ENCODE results near the gene RRBP1.

Gene RRBP1

GRCh38 chr20:17706632-17707031, 24.6 kb upstream of the RRBP1 start:
- no peaks in the 10 kb centered on the region for H4K20me1 ChIP-seq (ENCODE audit: insufficient read depth, low read length)
- H3K9me3 ChIP-seq (replicated peaks; ENCODE audit: insufficient read depth, low read length) = no peaks in the 10 kb centered on the region
- H3K4me1 ChIP-seq (ENCODE audit: low read length) = peaks cover 25% of the 10 kb centered on the region
- no peak for DNase-seq
- H3K9ac ChIP-seq (ENCODE audit: low read length) = no peak overlapping the region
- H3K4me3 ChIP-seq (ENCODE audit: low read length) = no peak overlapping the region
- no peak for TF ChIP-seq EZH2phosphoT487 (IDR thresholded peaks at IDR 0.05; ENCODE audit: low read length)
- TF ChIP-seq CTCF (IDR thresholded peaks at IDR 0.05; ENCODE audit: low read length) = no peak
- no peak for TF ChIP-seq EZH2 (optimal IDR thresholded peaks at IDR 0.05; ENCODE audit: low read depth, low read length)
- no peaks in the 10 kb centered on the region for H3K36me3 ChIP-seq (replicated peaks; ENCODE audit: insufficient read depth, low read length)
- H3K9me2 ChIP-seq (replicated peaks; ENCODE audit: insufficient read depth, low read length) = no peaks in the 10 kb centered on the region
- peaks cover 12% of the 10 kb centered on the region for H3F3A ChIP-seq (ENCODE audit: insufficient read depth, low read length)
- H3K4me2 ChIP-seq (ENCODE audit: low read depth, low read length) = no peak overlapping the region
- H3K79me2 ChIP-seq (ENCODE audit: low read length) = no peaks in the 10 kb centered on the region
- H3K27ac ChIP-seq (ENCODE audit: low read length) = no peak overlapping the region
- H2AFZ ChIP-seq (ENCODE audit: low read length) = no peak overlapping the region
- H3K27me3 ChIP-seq (replicated peaks; ENCODE audit: insufficient read depth, low read length) = no peaks in the 10 kb centered on the region

- H3K4me1 ChIP-seq (ENCODE audit: low read length) = peaks cover 25% of the 10 kb centered on the region
- H3K9me2 ChIP-seq (replicated peaks; ENCODE audit: insufficient read depth, low read length) = no peaks in the 10 kb centered on the region
- H3K27me3 ChIP-seq (replicated peaks; ENCODE audit: insufficient read depth, low read length) = no peaks in the 10 kb centered on the region
- H3F3A ChIP-seq (ENCODE audit: insufficient read depth, low read length) = peaks cover 12% of the 10 kb centered on the region
- H3K9ac ChIP-seq (ENCODE audit: low read length) = no peak overlapping the region
- no peaks in the 10 kb centered on the region for H3K36me3 ChIP-seq (replicated peaks; ENCODE audit: insufficient read depth, low read length)
- no peaks in the 10 kb centered on the region for H4K20me1 ChIP-seq (ENCODE audit: insufficient read depth, low read length)
- TF ChIP-seq EZH2 (optimal IDR thresholded peaks at IDR 0.05; ENCODE audit: low read depth, low read length) (no peak), EZH2phosphoT487 (IDR thresholded peaks at IDR 0.05; ENCODE audit: low read length) (no peak), CTCF (IDR thresholded peaks at IDR 0.05; ENCODE audit: low read length) (no peak)
- H3K4me2 ChIP-seq (ENCODE audit: low read depth, low read length) = no peak overlapping the region
- no peaks in the 10 kb centered on the region for H3K79me2 ChIP-seq (ENCODE audit: low read length)
- H3K4me3 ChIP-seq (ENCODE audit: low read length) = no peak overlapping the region
- H3K27ac ChIP-seq (ENCODE audit: low read length) = no peak overlapping the region
- no peaks in the 10 kb centered on the region for H3K9me3 ChIP-seq (replicated peaks; ENCODE audit: insufficient read depth, low read length)
- no peak for DNase-seq
- no peak overlapping the region for H2AFZ ChIP-seq (ENCODE audit: low read length)
Observed at GRCh38 chr20:17705916-17706315, 23.9 kb upstream of the RRBP1 start.

- Histone ChIP-seq H4K20me1 (ENCODE audit: insufficient read depth, low read length) (no peaks in the 10 kb centered on the region), H3K9ac (ENCODE audit: low read length) (no peak overlapping the region), H3F3A (ENCODE audit: insufficient read depth, low read length) (peaks cover 12% of the 10 kb centered on the region), H3K79me2 (ENCODE audit: low read length) (no peaks in the 10 kb centered on the region), H2AFZ (ENCODE audit: low read length) (no peak overlapping the region), H3K4me2 (ENCODE audit: low read depth, low read length) (no peak overlapping the region), H3K4me1 (ENCODE audit: low read length) (peaks cover 30% of the 10 kb centered on the region), H3K9me3 (replicated peaks; ENCODE audit: insufficient read depth, low read length) (no peaks in the 10 kb centered on the region), H3K27ac (ENCODE audit: low read length) (no peak overlapping the region), H3K36me3 (replicated peaks; ENCODE audit: insufficient read depth, low read length) (no peaks in the 10 kb centered on the region), H3K9me2 (replicated peaks; ENCODE audit: insufficient read depth, low read length) (no peaks in the 10 kb centered on the region), H3K27me3 (replicated peaks; ENCODE audit: insufficient read depth, low read length) (no peaks in the 10 kb centered on the region), H3K4me3 (ENCODE audit: low read length) (no peak overlapping the region)
- no peak for TF ChIP-seq EZH2phosphoT487 (IDR thresholded peaks at IDR 0.05; ENCODE audit: low read length)
- no peak for TF ChIP-seq CTCF (IDR thresholded peaks at IDR 0.05; ENCODE audit: low read length)
- no peak for TF ChIP-seq EZH2 (optimal IDR thresholded peaks at IDR 0.05; ENCODE audit: low read depth, low read length)
- no peak for DNase-seq
Observed at GRCh38 chr20:17704589-17705317, 22.7 kb upstream of the RRBP1 start.
